ENCODE measurements around the gene ATG4B. TPM values are rescaled to one million over a fixed set of nuclear protein-coding genes. Genes with fewer than 3 reads are reported as not detected.

ATG4B gene
- total RNA-seq, 1 donor from 2014 or later = 112 TPM

DNA sequence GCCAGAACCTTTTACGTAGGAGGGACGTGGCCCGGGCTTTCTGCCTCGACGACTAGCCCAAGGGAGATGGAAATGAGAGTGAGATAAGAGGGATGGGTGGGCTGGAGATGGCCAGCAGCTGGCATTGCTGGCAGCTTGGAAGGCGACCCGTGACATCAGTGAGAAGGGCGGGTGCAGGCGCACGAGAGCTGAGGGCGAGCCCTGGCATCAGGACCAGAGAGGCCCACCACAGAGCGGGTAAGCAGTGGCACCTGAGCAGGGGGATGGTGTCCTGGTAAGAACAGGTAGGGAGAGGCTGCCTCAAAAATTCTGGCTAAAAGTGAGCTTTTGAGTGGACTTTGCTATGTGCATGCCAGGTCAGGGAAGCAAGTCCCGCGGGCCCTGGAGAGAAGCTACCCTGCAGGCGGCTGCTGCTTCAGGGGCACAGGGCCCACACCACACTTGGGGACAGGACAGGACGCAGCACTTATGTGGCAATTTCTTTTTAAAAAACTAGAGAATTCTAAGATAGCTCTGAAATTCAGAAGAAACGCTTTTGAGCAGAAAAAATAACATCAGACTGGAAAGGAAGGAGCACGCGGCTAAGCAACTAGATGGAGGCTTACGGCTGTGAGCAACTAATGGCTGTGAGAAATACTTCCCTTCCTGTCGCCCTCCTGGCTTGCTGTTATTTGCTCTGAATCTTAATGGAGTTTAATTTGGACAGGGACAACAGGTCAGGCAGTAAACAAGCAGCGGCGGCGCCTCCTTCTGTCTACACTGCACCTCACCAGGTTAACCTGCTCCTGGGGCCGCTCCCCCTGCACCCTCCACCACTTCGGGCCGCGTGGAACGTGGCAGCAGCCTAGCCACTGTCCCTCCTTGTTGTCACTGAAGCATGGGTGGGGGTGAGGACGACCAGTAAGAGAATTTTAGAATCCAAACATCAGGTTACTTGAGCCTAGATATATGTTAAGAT is 21.0 kb upstream of the ATG4B start:
- H3K9me3 Mint-ChIP-seq = peaks cover 2% of the 10 kb centered on the region
- no peak for TF ChIP-seq CTCF (conservative IDR thresholded peaks at IDR 0.05)
- H3K4me3 Mint-ChIP-seq = no peak overlapping the region
- peaks cover 27% of the 10 kb centered on the region for H3K4me1 Mint-ChIP-seq
- no peak for DNase-seq (ENCODE audit: low read depth, low spot score)
- peaks cover 10% of the 10 kb centered on the region for H3K36me3 Mint-ChIP-seq (ENCODE audit: low read depth)
- peak overlapping the region; percentile 93 for H3K27ac Mint-ChIP-seq (ENCODE audit: unreplicated experiment)
- H3K27me3 Mint-ChIP-seq (ENCODE audit: low read depth) = no peaks in the 10 kb centered on the region

DNA sequence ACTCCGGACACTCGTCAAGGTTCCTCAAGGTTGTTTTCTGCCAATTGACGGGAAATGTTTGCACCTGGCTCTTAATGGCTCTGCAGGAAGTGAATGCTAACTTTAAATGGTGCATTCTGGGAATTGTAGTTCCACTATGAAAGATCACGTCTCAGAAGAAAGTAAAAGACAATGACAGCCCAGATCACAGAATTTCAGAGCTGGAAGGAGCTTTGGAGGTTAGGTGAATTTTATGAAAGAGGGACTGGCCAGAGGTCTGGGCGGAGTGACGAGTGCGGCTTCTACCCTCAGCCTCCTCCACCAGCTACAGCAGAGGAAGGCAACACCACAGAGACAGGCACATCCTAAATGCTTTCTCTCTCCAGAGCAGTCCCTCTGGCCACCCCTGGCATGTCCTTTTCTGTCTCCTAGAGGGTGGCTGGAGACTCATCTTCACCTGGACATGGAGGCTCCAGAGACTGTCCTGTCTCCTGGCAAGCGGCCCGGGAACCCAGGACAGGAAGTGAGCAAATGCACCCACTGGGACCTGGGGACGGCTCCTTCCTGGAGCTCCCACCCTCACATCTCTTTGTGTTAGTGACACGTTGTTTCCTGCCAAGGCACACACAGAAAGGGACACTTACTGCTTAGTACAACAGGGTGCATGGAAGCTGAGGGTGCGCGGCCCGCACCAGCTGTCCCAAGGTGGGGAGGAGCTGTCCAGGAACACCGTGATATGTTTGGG is 19.9 kb upstream of the ATG4B start:
- DNase-seq (ENCODE audit: low read depth, low spot score) = no peak
- Mint-ChIP-seq H3K4me3 (no peak overlapping the region), H3K27ac (ENCODE audit: unreplicated experiment) (no peak overlapping the region), H3K4me1 (peaks cover 17% of the 10 kb centered on the region), H3K36me3 (ENCODE audit: low read depth) (peaks cover 13% of the 10 kb centered on the region), H3K27me3 (ENCODE audit: low read depth) (no peaks in the 10 kb centered on the region), H3K9me3 (peaks cover 3% of the 10 kb centered on the region)
- no peak for TF ChIP-seq CTCF (conservative IDR thresholded peaks at IDR 0.05)

DNA sequence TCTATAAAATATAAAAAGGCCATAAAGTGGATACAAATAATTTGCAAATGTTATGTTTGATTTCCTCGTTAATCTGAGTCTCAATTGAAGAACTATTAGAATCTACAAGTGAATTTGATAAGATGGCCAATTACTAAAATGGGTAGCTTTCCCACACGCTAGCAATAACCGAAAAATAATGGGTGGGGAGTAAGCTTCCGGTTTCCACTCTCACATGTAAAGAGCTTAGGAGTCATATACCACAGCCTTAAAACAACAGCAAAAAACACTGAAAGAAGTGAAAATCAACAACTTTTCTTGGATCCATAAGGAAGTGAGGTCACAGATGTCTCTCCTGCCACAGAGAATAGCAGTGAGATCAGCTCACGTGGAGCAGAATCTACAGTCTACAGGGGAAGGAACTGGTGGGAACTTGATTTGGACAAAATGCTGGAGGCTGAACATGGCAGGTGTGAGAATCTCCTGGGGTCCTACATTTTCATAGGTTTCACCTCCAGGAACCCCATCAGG is 19.1 kb upstream of the ATG4B start:
- Mint-ChIP-seq H3K27ac (ENCODE audit: unreplicated experiment) (peak overlapping the region; percentile 22), H3K27me3 (ENCODE audit: low read depth) (no peaks in the 10 kb centered on the region), H3K4me3 (no peak overlapping the region), H3K36me3 (ENCODE audit: low read depth) (peaks cover 13% of the 10 kb centered on the region), H3K4me1 (peaks cover 13% of the 10 kb centered on the region), H3K9me3 (peaks cover 3% of the 10 kb centered on the region)
- no peak for DNase-seq (ENCODE audit: low read depth, low spot score)
- TF ChIP-seq CTCF (conservative IDR thresholded peaks at IDR 0.05) = no peak

DNA sequence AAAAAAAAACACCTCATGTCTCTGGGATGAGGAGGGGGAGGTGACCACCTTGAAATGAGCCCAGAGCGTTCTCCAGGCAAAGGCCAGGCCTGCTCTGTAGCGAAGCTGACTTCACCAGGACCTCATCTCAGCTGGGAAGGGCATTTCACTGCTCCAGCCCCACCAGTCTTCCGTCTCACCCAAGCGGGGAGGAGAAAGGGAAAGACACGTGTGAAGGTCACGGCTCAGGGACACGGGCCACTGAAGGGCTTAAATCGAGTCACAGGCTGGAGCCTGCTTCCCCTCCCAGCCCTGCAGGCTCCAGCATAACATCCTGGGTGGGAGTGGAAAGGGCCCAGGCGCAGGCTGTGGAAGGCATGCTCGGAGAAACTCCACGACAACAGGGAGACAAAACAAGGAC is 18.7 kb upstream of the ATG4B start:
- TF ChIP-seq CTCF (conservative IDR thresholded peaks at IDR 0.05) = no peak
- Mint-ChIP-seq H3K4me1 (peaks cover 13% of the 10 kb centered on the region), H3K4me3 (no peak overlapping the region), H3K36me3 (ENCODE audit: low read depth) (peaks cover 13% of the 10 kb centered on the region), H3K9me3 (peaks cover 3% of the 10 kb centered on the region), H3K27ac (ENCODE audit: unreplicated experiment) (peak overlapping the region; percentile 22), H3K27me3 (ENCODE audit: low read depth) (no peaks in the 10 kb centered on the region)
- DNase-seq (ENCODE audit: low read depth, low spot score) = no peak

DNA sequence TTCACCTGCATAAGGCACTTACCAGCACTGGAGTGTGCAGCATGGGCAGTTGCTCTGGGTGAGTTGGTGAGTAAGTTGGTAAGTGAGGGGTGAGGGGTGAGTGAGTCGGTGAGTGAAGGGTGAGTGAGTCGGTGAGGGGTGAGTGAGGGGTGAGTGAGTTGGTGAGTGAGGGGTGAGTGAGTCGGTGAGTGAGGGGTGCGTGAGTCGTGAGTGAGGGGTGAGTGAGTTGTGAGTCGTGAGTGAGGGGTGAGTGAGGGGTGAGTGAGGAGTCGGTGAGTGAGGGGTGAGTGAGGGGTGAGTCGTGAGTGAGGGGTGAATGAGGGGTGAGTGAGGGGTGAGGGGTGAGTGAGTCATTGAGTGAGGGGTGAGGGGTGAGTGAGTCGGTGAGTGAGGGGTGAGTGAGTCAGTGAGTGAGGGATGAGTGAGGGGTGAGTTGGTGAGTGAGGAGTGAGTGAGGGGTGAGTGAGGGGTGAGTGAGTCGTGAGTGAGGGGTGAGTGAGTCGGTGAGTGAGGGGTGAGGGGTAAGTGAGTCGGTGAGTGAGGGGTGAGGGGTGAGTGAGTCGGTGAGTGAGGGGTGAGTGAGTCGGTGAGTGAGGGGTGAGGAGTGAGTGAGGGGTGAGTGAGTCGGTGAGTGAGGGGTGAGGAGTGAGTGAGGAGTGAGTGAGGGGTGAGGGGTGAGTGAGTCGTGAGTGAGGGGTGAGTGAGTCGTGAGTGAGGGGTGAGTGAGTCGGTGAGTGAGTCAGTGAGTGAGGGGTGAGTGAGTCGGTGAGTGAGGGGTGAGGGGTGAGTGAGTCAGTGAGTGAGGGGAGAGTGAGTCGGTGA is 17.7 kb upstream of the ATG4B start:
- Mint-ChIP-seq H3K27me3 (ENCODE audit: low read depth) (no peaks in the 10 kb centered on the region), H3K36me3 (ENCODE audit: low read depth) (peaks cover 13% of the 10 kb centered on the region), H3K4me1 (peaks cover 9% of the 10 kb centered on the region), H3K9me3 (peaks cover 3% of the 10 kb centered on the region), H3K4me3 (no peak overlapping the region), H3K27ac (ENCODE audit: unreplicated experiment) (no peak overlapping the region)
- TF ChIP-seq CTCF (conservative IDR thresholded peaks at IDR 0.05) = no peak
- DNase-seq (ENCODE audit: low read depth, low spot score) = no peak

Data from neural crest cell (in vitro differentiated cells).